ENCODE measurements around the gene CEP192.

DNA sequence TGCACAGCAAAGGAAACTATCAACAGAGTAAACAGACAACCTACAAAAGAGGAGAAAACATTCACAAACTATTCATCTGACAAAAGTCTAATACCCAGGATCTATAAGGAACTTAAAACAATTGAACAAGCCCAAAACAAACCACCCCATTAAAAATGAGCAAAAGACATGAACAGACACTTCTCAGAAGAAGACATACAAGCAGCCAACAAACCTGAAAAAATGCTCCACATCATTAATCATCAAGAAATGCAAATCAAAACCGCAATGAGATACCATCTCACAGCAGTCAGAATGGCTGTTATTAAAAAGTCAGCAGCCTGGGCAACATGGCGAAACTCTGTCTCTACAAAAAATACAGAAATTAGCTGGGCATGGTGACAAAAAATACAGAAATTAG, 117.2 kb downstream of the CEP192 start:
- no peak for TF ChIP-seq CTCF (IDR thresholded peaks at IDR 0.05)
- no peak for TF ChIP-seq ZBTB33 (IDR thresholded peaks at IDR 0.05; ENCODE audit: borderline replicate concordance, low read depth)
- TF ChIP-seq GATA2 (CRISPR knock-in tag; IDR thresholded peaks at IDR 0.05) = no peak
- no peak for TF ChIP-seq IRF3 (IDR thresholded peaks at IDR 0.05; ENCODE audit: low read depth, low read length)
- TF ChIP-seq, protein P1, sequence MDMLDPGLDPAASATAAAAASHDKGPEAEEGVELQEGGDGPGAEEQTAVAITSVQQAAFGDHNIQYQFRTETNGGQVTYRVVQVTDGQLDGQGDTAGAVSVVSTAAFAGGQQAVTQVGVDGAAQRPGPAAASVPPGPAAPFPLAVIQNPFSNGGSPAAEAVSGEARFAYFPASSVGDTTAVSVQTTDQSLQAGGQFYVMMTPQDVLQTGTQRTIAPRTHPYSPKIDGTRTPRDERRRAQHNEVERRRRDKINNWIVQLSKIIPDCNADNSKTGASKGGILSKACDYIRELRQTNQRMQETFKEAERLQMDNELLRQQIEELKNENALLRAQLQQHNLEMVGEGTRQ (IDR thresholded peaks at IDR 0.05; ENCODE audit: borderline replicate concordance, low read depth, low read length) = no peak
- TF ChIP-seq MAX (IDR thresholded peaks at IDR 0.05; ENCODE audit: low read depth) = no peak
- TF ChIP-seq POLR2AphosphoS5 (IDR thresholded peaks at IDR 0.05; ENCODE audit: low read depth, low read length) = no peak
- TF ChIP-seq TAF1 (IDR thresholded peaks at IDR 0.05; ENCODE audit: borderline replicate concordance, low read depth, low read length) = no peak
- TF ChIP-seq MXI1 (IDR thresholded peaks at IDR 0.05; ENCODE audit: low read depth, low read length) = no peak
- no peak for TF ChIP-seq SIN3A (IDR thresholded peaks at IDR 0.05; ENCODE audit: borderline replicate concordance, low read depth, low read length)
- no peak for TF ChIP-seq GABPA (IDR thresholded peaks at IDR 0.05; ENCODE audit: low read depth)
- no peak for TF ChIP-seq NFIC (IDR thresholded peaks at IDR 0.05; ENCODE audit: borderline replicate concordance)
- TF ChIP-seq, protein P2, sequence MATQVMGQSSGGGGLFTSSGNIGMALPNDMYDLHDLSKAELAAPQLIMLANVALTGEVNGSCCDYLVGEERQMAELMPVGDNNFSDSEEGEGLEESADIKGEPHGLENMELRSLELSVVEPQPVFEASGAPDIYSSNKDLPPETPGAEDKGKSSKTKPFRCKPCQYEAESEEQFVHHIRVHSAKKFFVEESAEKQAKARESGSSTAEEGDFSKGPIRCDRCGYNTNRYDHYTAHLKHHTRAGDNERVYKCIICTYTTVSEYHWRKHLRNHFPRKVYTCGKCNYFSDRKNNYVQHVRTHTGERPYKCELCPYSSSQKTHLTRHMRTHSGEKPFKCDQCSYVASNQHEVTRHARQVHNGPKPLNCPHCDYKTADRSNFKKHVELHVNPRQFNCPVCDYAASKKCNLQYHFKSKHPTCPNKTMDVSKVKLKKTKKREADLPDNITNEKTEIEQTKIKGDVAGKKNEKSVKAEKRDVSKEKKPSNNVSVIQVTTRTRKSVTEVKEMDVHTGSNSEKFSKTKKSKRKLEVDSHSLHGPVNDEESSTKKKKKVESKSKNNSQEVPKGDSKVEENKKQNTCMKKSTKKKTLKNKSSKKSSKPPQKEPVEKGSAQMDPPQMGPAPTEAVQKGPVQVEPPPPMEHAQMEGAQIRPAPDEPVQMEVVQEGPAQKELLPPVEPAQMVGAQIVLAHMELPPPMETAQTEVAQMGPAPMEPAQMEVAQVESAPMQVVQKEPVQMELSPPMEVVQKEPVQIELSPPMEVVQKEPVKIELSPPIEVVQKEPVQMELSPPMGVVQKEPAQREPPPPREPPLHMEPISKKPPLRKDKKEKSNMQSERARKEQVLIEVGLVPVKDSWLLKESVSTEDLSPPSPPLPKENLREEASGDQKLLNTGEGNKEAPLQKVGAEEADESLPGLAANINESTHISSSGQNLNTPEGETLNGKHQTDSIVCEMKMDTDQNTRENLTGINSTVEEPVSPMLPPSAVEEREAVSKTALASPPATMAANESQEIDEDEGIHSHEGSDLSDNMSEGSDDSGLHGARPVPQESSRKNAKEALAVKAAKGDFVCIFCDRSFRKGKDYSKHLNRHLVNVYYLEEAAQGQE (IDR thresholded peaks at IDR 0.05; ENCODE audit: low read depth, low read length) = no peak

Measured in SK-N-SH (cell line).